GM21528 (cell line): ENCODE data around the gene TPM1.

Source experiments
- ATAC-seq: cut with Tn5 transposase; IDR thresholded peaks from one replicate; pipeline ENCODE4 v1.9.1; 2021; ENCODE audit warnings: mild to moderate bottlenecking, moderate library complexity; ENCODE audit not compliant: unreplicated experiment, low FRiP score

TPM1 gene

DNA sequence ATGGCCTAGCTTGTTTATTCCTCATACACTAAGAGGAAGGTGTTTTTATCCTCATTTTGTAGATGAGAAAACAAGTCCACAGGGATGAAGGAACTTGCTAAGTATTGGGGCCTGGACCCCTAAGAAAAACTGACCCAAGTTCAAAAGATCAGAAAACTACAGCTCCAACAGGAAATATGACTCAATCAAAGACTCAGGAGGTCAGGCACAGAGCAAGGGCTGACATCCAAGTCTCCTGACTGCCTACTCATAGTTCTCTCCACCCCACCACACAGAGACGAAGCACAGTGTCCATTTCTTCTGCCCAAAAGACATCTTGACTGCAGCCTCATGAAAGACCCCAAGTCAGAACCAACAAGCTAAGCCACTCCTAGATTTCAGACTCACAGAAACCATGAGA, 26.9 kb upstream of the TPM1 start:
- no peak for ATAC-seq

DNA sequence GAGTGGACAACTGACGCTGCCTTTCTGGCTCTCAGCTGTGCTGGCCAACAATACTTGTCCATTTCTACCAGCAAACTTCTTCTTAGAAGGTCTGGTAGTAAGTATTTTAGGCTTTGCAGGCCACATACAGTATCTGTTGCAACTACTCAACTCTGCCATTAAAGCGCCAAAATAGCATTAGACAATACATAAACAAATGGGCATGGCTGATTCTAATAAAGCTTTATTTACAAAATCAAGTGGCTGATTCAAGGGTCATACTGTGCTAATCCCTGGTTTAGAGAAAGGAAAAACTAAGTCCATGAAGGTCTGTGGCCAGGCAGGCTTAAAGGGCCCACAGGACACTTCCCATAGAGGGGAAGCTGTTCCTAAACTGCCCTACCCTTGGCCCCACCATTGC, 26.3 kb upstream of the TPM1 start:
- ATAC-seq: no peak

DNA sequence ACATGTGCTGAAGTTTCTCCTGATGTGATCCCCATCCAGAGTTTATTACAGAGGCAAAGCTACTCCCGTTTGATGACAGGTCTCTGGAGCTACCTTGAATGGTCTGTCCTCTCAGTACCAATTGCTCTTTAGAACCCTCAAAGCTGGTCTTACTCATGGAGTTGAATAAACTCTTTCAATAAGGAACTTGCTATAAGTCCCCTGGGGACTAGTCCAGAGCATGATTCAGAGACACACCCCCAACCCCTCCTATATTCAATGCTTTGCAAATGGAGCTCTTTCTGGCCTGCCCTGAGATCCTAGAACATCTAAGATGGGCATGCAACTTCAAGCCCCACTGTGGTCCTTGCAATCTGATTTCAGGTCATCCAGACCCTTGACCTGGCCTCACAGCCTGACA, 23.9 kb upstream of the TPM1 start:
- no peak for ATAC-seq

DNA sequence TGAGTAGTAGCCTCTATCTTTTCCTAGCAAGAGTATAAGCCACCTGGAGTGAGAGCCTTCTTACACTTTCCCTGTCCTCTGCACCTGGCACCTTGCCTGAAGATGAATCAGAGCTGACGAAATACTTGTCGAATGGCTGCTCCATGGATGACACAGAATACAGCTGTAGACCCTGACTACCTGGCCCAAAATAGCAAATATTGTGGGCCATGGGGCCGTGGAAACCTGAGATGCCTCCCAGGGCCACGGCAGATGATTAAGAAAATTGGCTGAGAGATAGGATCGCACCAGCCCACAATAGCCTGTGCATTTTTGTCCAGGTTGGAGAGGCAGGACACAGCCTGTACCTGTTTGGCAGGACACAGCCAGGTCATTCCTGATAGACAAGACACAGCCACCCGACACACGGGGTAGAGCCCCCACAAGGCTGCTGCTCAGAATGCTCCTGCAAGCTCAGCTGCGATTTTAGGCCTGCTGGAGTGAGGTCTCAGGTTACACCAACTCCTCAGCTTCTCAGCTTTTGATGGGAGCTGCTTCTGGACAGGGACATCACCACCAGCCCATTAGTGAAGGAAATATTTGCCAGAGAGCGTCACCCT, 22.9 kb upstream of the TPM1 start:
- ATAC-seq: no peak

DNA sequence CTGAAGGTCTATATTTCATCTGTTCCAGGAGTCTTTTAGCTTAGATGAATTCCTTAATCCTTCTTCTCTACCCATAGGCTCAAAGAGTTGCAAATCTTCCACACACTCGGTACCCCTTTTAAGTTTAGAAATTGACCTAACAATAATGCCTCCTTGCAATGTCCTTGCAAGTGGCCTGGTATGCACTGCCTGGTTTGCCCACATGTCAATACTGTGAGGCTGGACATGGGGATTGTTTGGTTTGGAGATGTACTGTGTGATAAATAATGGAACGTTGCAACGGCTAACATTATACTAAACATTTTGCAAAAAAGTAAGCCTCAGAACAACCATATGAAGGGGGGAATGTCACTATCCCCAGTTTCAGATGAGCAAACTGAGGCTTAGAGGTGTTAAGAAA, 22.4 kb upstream of the TPM1 start:
- no peak for ATAC-seq

DNA sequence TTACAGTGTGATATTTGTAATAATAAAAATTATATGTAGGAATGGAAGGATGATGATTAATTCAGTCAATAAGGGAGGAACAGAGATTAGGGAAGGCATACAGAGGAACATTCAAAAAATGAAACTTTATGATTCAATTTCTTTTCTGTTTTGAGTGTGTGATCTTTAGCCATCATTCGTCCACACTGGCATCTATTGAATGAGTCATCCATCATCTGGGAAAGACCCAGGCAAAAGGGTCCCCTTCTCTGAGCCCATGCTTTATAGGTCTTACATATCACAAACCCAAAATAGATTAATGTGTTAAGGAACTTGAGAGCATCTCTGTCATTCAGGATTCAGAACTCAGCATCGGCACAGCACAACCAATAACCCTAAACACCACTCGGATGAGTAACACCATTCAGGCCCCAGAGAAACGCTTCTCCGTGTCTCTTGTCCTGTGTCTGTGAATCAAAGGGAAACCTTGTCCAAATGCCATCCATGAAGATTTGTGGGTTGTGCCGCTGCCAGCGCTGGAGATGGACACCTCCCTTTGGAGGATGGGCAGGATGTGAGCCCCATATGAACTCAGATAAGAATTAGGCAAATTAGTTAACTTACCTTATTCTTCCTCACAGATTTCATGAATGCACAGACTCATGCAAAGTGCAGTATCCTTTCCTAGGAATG, 21.7 kb upstream of the TPM1 start:
- no peak for ATAC-seq

DNA sequence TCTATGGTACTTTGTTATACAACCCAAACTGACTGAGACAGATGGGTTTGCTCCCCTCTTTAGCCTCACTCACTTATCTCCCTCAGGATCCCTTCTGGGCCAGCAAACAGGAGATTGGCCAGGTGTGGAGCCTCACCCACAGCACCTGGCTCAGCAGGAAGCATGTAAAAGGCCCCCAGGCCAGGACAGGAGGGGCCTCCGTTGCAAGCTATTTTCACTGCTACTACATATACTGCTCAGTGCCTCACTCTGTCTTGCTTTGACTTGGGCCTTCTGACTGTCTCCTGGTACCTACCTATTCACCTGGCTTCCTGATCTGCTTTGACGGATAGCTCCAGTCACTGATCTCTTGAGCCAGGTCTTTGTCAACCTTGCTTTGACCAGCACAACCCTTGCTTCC, 20.4 kb upstream of the TPM1 start:
- ATAC-seq: no peak

DNA sequence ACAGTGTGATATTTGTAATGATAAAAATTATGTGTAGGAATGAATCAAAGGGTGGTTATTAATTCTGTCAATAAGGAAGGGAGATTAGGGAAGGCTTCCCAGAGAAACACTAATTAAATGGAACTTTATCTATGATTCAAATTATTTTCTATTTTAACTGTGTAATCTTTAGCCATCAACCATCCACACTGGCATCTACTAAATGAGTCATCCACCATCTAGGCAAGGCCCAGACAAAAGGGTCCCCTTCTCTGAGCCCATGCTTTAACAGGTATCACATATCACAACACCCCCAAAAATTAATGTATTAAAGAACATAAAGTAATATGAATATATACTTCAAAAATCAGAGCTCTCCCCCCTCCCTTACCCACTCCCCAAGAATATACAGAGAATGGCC, 19.9 kb upstream of the TPM1 start:
- no peak for ATAC-seq

DNA sequence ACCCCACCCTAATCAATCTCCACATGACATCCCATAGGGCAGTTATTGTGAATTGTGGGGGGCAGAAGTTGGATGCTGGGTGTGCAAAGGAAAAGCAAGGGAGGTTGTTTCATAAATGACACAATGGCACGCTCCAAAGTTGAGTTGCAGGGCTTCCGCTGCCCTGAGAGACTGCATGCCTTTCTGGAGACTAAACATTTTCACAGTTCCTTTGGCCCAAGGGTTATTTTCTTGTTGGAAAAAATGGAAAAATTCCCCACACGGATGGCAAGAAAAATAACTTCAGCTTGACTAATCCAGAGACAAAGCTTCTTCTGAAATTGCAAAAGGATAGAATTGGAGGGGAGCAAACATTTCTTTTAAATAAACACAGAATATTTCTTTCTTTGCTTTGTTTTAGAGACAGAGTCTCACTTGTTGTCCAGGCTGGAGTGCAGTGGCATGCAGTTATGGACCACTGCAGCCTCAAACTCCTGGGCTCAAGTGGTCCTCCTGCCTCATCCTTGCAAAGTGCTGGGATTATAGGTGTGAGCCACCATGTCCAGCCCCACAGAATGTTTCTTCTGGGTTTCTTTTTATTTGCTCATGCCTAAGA, 19.1 kb upstream of the TPM1 start:
- ATAC-seq: no peak

DNA sequence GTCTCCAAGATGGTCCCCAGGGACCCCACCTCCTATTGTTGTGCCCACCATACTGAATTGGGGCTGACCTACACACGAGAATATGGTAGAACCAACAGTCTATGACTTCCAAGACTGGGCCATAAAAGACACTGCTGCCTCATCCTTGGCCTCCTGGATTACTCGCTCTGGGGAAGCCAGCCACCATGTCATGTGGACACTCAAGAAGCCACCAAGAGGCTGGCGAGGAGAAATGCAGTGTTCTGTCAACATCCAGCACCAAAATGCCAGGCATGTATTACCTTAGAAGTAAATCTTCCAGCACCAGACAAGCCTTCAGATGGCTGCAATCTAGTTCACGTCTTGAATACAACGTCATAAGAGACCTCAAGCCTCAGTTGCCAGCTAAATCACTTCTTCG, 17.1 kb upstream of the TPM1 start:
- ATAC-seq: no peak

DNA sequence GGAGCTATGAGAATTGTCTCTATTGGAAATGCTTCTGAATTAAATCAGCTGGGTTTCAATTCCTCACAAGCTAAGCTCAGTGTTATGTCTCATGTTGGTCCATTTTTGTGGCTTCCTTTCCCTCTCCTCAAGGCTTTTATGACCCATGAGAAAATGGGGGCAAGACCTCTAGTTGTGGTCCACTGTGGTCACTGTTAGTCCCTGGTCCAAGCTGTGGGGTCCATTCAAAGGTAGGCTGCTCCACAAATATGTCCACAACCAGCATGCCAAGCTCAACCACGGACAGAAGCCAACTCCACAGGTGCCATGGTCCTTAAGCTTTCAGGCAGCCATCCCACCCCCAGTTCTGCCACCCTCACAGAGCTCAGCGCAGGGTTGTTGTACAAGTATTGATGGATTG, 14.9 kb upstream of the TPM1 start:
- no peak for ATAC-seq

DNA sequence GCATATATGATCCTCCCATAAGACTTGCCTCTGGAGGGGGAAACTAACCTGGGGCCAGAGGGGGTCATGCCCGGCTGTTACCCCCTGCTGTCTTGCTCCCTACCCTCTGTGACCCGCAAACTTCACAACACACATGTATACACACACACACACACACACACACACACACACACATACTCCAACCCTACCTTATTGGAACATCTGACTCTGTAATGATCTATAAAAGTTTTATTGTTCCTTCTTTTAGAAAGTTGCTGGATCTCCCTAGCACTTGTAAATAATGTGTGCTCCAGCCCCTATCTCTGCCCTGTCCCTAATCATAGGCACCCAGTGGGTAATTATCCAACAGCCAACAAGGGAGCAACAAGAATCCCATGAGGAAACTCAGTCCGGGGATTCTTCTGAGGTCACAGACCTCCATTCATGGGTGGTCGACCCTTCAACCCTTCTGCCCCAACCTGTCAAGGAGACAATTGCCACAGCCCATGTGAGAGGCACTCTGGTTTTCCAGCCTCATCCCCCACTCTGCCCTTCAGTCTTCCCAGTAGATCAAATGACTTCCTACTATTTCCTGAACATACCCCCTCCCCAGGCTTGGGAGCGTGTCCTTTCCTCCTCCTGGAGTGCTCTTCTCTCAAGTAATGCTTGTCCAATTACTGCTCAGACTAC, 14.0 kb upstream of the TPM1 start:
- ATAC-seq: no peak

DNA sequence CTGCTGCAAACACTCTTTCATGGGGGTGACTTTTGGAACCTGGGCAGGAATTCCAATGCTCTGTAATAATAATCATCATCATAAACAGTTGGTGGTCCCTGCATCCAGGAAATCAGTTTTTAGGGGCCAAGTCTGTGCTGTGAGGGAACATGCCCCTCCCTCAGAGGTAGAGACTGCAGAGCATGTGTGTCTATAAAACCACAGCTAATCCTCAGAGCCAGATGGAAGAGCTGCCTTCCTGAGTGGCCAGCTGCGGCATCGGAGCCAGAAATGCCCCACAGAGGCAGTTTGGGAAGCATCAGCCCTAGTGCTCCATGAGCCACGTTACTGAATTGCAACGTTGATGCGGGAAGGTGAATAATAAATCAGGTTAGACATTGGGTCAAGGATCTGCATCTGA, 12.9 kb upstream of the TPM1 start:
- no peak for ATAC-seq

DNA sequence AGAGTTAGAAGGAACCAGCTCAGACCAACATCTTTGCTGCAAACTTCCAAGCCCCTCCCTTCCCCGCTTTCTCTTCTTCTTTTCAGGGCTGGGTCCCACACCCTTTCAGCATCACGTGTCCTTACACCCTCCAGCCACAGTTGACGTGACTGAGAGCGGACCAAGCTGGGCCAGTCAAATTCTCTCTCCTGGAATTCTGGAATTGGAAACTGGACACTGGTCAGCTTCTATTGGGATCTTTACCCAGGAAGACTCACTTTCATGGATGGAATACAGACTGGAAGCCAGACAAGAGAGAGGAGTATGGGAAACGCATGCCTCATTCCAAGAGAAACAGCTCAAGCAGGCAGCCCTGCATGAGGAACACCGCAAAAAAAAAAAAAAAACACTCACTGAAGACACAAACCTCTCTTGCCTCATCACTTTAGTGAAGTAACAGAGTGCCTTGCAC, 12.4 kb upstream of the TPM1 start:
- no peak for ATAC-seq

DNA sequence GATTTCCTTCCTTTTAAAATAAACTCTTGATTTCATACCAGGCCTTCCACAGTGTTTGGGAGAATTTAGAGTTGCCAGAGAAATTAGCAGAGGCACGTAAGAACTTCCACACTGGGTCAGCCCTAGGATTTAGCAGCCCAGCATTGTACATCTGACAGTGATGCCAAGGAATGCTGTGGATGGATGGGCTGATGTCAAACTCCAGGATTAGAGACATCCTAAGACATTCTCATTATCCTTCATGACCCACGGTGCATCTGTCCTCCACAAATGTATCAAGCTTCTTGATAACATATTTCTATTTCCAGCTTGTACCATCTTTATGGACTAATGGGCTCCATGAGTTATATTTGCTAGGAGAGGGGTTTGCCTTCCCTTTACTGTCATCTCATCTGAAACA, 8.0 kb upstream of the TPM1 start:
- ATAC-seq: no peak

DNA sequence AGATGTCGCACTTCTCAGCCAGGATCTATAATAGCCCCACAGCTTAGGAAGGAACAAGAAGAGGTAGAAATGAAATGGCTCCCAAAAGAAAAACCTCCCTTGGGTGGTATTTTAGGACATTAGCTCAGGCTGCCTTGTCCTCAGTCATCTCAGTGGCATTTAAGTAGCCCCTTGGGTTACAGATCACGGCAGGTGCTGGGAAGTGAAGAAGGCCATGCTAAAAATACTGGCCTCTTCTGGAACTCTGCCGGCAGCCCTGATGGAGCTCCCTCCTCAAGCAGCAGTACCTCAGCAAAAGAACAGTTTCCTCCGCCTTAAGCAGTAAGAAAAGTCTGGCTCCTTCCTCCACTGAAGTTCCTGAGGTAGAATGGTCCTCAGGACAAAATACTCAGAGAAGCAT, 7.3 kb upstream of the TPM1 start:
- no peak for ATAC-seq

DNA sequence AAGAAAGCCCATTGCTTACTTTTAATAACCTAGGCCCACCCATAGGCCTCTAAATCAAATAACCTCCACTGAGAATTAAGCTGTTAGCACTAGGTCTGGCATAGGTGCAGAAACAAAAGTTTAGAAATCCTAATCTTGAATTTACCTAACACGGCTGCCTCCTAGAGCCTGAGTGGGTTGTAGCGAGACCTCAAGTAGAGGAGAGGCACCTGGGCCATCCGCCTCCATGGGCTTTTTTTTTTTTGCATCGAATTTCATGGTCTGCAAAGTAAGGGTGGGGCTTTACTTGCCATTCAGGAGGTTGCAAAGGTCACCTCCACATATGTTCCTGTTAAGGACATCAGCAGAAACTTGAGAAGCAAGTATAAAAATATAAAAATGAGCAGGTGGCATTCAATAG, 6.6 kb upstream of the TPM1 start:
- no peak for ATAC-seq

DNA sequence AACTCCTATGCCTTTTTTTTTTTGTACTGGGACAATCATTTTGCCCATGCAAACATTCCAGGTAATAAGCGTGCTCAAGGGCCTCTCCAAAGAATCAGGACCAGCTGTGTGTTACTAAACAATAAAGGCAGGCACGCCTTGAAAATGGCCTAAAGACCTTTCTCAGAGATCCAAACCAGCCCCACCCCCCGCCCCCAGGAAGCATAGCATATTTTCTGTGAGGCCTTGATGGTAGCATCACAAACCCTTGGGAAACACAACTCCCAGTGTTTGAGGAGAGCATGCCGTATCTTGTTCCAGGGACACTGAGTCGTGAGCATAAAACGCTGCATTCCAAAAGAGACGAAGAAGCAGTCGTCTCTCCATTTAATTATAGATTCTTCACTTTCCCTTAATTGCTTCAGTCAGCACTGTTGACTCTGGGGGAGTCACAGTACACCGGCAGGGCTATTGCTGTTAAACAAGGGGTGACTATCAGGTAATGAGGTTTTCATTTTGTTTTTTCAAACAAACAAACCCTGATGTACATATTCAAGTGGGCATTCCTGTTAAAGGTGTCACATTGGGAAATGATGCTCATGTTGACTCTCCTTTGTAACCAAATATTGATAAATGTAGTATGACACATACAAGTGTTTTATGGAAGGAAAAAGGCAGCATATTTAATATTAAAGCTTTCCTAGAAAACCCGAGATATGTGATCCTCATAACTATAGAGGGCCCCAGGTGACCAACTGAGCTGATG, 4.4 kb upstream of the TPM1 start:
- ATAC-seq: no peak

DNA sequence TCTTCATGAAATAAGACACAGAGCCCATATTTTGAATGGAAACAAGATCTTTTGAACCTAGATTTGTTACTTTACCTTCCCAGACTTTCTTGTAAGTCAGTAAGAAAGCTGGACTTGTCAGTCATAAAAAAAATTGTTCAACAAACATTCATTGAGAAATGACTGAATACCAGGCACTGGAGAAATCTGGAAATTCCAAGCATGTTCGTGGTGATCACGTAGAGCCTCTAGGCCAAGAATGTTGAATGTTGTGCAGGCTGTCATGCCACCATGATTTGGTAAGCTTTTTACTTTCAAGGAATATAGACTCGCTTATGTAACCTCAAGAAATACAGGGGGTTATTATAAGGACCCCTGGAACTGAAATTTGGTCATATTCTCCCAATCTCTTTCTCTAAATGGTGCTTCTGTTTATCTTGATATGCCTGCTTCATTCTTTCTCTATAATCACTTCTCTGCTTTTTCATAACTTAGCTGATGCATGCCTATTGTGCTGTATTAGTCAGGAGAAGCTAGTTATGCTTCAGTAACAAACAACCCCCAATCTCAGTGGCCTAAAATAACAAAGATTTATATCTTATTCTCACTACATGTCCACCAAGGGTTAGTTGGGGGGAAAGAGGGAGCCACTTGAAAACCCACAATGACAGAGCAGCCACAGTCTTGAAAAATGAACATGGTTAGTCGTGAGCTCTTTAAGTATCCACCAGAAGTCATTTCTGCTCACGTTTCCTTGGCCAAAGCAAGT, 3.4 kb upstream of the TPM1 start:
- ATAC-seq: no peak

DNA sequence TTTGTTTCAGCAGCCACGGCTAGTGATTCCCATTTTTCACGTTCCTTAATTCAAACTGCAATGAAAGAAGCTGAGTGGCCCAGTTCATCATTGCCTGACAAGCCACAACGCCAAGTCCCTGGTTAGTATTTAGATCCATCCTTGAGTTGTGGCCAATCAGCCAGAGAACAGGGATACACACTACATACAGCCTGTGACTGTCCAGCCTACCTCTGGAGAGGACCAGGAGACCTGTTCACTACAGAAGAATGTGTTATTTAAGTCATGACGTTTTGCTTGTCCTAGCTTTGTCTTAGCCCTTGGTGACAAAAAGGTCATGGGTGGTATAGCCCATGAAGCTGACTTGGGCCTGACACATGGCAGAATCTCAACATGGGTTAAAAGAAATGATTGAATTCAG, 2.7 kb upstream of the TPM1 start:
- no peak for ATAC-seq
